ENCODE measurements around the gene HBA2. TPM values are rescaled to one million over a fixed set of nuclear protein-coding genes. Genes with fewer than 3 reads are reported as not detected.
"Not testable (repeated sequence)": the region's sequence is repeated elsewhere in the genome, so short reads cannot be mapped to it uniquely, and the experiment has no call there.

HBA2 gene
- total RNA-seq, 1 donor from 2014 or later, result 30.0 TPM

- no peak for DNase-seq (ENCODE audit: low spot score)
Measured at GRCh38 chr16:194516-194915, 21.8 kb downstream of the HBA2 start.

- DNase-seq (ENCODE audit: low spot score), result no peak
Measured at GRCh38 chr16:200388-200787, 27.7 kb downstream of the HBA2 start.

GRCh38 chr16:203246-203645 lies 30.6 kb downstream of the HBA2 start:
- DNase-seq (ENCODE audit: low spot score), result no peak

GRCh38 chr16:204046-204445 lies 31.4 kb downstream of the HBA2 start:
- DNase-seq (ENCODE audit: low spot score), result not testable (repeated sequence)

GRCh38 chr16:209359-209758 lies 36.7 kb downstream of the HBA2 start:
- not testable (repeated sequence) for DNase-seq (ENCODE audit: low spot score)

- not testable (repeated sequence) for DNase-seq (ENCODE audit: low spot score)
Measured at GRCh38 chr16:211631-212180, 39.0 kb downstream of the HBA2 start.

GRCh38 chr16:212999-213398 lies 40.3 kb downstream of the HBA2 start:
- DNase-seq (ENCODE audit: low spot score), result no peak

GRCh38 chr16:220021-220420 lies 47.3 kb downstream of the HBA2 start:
- no peak for DNase-seq (ENCODE audit: low spot score)

Other genes starting within 250 kb of the HBA2 start
- 12.7 TPM for gene POLR3K, start 119.3 kb upstream of the HBA2 start, total RNA-seq
- gene SNRNP25, start 119.0 kb upstream of the HBA2 start, total RNA-seq, result 21.5 TPM
- 50.6 TPM for gene RHBDF1, start 100.2 kb upstream of the HBA2 start, total RNA-seq
- gene MPG, start 94.7 kb upstream of the HBA2 start, total RNA-seq, result 48.8 TPM
- gene NPRL3, start 34.2 kb upstream of the HBA2 start, total RNA-seq, result 29.5 TPM
- 0.95 TPM for gene HBZ, start 20.2 kb upstream of the HBA2 start, total RNA-seq
- not detected for gene HBM, start 6.9 kb upstream of the HBA2 start, total RNA-seq
- 54.8 TPM for gene HBA1, start 3.8 kb downstream of the HBA2 start, total RNA-seq
- gene HBQ1, start 7.6 kb downstream of the HBA2 start, total RNA-seq, result not detected
- 72.1 TPM for gene LUC7L, start 56.6 kb downstream of the HBA2 start, total RNA-seq
- 138 TPM for gene FAM234A, start 61.9 kb downstream of the HBA2 start, total RNA-seq
- gene RGS11, start 103.1 kb downstream of the HBA2 start, total RNA-seq, result 6.7 TPM
- 2.6 TPM for gene ARHGDIG, start 107.7 kb downstream of the HBA2 start, total RNA-seq
- 1.3 TPM for gene PDIA2, start 110.3 kb downstream of the HBA2 start, total RNA-seq
- 29.2 TPM for gene AXIN1, start 179.8 kb downstream of the HBA2 start, total RNA-seq
- gene MRPL28, start 197.7 kb downstream of the HBA2 start, total RNA-seq, result 52.9 TPM
- gene PGAP6, start 209.1 kb downstream of the HBA2 start, total RNA-seq, result 85.7 TPM
- 105 TPM for gene NME4, start 224.3 kb downstream of the HBA2 start, total RNA-seq
- gene DECR2, start 229.0 kb downstream of the HBA2 start, total RNA-seq, result 36.8 TPM

All from mucosa of gallbladder (tissue), 1 donor.